Endothelial cell of umbilical vein (primary cell): ENCODE measurements around the gene ITGB8. TPM values are rescaled to one million over a fixed set of nuclear protein-coding genes. Genes with fewer than 3 reads are reported as not detected.

ENCODE experiments used
- BruUV-seq: library from RNA; stranded (reverse); fragments of 400-500 nt; replicated peaks from 2 replicates; lab custom pipeline; 2021; lab: Mats Ljungman, UMichigan
- CTCF ChIA-PET: fragments of 300-600, 350-600 bp; sonication (Branson Sonifier 250); formaldehyde crosslinking; loops from one replicate; lab custom pipeline; 2021; ENCODE audit warnings: antibody characterized with exemption, inconsistent platforms; lab: Charles Lee
- POLR2A ChIA-PET: fragments of 300-600, 350-600 bp; sonication (Branson Sonifier 250); formaldehyde crosslinking; loops from one replicate; lab custom pipeline; 2021; ENCODE audit warnings: antibody characterized with exemption, inconsistent platforms; lab: Charles Lee
- DNase-seq: peaks from one replicate; pipeline ENCODE4 v3.0.0-alpha.2; 2011; ENCODE audit warnings: low read depth, low spot score
- FAIRE-seq: peaks from 2 replicates; lab custom pipeline; 2011; peaks lifted over from hg19 to GRCh38; lab: Jason Lieb, UNC
- H2AFZ ChIP-seq: 2 replicates; pipeline ENCODE4 v1.6.0; 2012; ENCODE audit warnings: low read depth, low read length, control low read depth, inconsistent platforms
- H3K27ac ChIP-seq: 2 replicates; pipeline ENCODE4 v1.5.1; 2011; ENCODE audit warnings: low read depth, mild to moderate bottlenecking, control low read depth, low read length, moderate library complexity; ENCODE audit not compliant: insufficient read depth
- H3K27me3 ChIP-seq, 2 experiments: 2 replicates each; pipeline versions ENCODE4 v1.6.0 to v1.6.1; 2011; ENCODE audit warnings: low read length in 2 of 2, mixed read lengths in 1 of 2; ENCODE audit not compliant: control insufficient read depth in 2 of 2, insufficient read depth in 2 of 2
- H3K36me3 ChIP-seq, 2 experiments: 2 replicates in 1 of 2; 3 replicates in 1 of 2; pipeline ENCODE4 v1.5.1; 2011; ENCODE audit warnings: low read length in 2 of 2, mild to moderate bottlenecking in 1 of 2, moderate library complexity in 1 of 2; ENCODE audit not compliant: control insufficient read depth in 2 of 2, insufficient read depth in 2 of 2; ENCODE audit errors: extremely low read depth in 1 of 2
- H3K4me1 ChIP-seq: 3 replicates; pipeline ENCODE4 v1.5.1; 2011; ENCODE audit warnings: mild to moderate bottlenecking, low read length; ENCODE audit not compliant: control insufficient read depth, insufficient read depth; ENCODE audit errors: extremely low read depth
- H3K4me2 ChIP-seq: 2 replicates; pipeline ENCODE4 v1.6.1; 2011; ENCODE audit warnings: low read length, control low read depth, mixed read lengths; ENCODE audit not compliant: insufficient read depth
- H3K4me3 ChIP-seq, 3 experiments: fragments of 200-600 bp in 1 of 3; sonication (generic), shearing (Covaris generic) in 1 of 3; replicated peaks in 1 of 3; 2 replicates each; pipeline ENCODE4 v1.5.1; 2011 to 2016; ENCODE audit warnings: control low read depth in 3 of 3, low read length in 3 of 3, mild to moderate bottlenecking in 2 of 3, inconsistent platforms in 1 of 3, low read depth in 1 of 3, moderate library complexity in 1 of 3; ENCODE audit not compliant: insufficient read depth in 1 of 3
- H3K79me2 ChIP-seq: 2 replicates; pipeline ENCODE4 v1.6.0; 2012; ENCODE audit warnings: low read length, inconsistent platforms; ENCODE audit not compliant: control insufficient read depth, insufficient read depth
- H3K9ac ChIP-seq: replicated peaks from 2 replicates; pipeline ENCODE3; 2011; ENCODE audit warnings: low read length, control low read depth; ENCODE audit not compliant: insufficient read depth; ENCODE audit errors: extremely low read depth
- H3K9me1 ChIP-seq: replicated peaks from 3 replicates; pipeline ENCODE4 v1.6.0; 2011; ENCODE audit warnings: mild to moderate bottlenecking, low read length; ENCODE audit not compliant: control insufficient read depth, insufficient read depth; ENCODE audit errors: extremely low read depth
- H3K9me3 ChIP-seq: replicated peaks from 2 replicates; pipeline ENCODE4 v1.5.1; 2012; ENCODE audit warnings: low read length, inconsistent platforms; ENCODE audit not compliant: control insufficient read depth, insufficient read depth
- H4K20me1 ChIP-seq: replicated peaks from 2 replicates; pipeline ENCODE3; 2011; ENCODE audit warnings: mild to moderate bottlenecking, low read length; ENCODE audit not compliant: control insufficient read depth, insufficient read depth; ENCODE audit errors: extremely low read depth
- EZH2 ChIP-seq: IDR thresholded peaks from 2 replicates; pipeline ENCODE4 v1.6.1; 2012; ENCODE audit warnings: borderline replicate concordance, low read depth, mild to moderate bottlenecking, moderate library complexity, low read length, inconsistent platforms; ENCODE audit not compliant: severe bottlenecking
- FOS ChIP-seq: IDR thresholded peaks from 2 replicates; pipeline ENCODE4 v1.6.1; 2011; ENCODE audit warnings: mild to moderate bottlenecking, low read length, moderate library complexity, borderline replicate concordance; ENCODE audit not compliant: insufficient read depth
- GATA2 ChIP-seq: IDR thresholded peaks from 2 replicates; pipeline ENCODE4 v1.7.0; 2011; ENCODE audit warnings: low read depth, mild to moderate bottlenecking, moderate library complexity, mixed read lengths, low read length; ENCODE audit not compliant: insufficient read length, insufficient read depth
- JUN ChIP-seq: IDR thresholded peaks from 2 replicates; pipeline ENCODE4 v1.6.1; 2011; ENCODE audit warnings: borderline replicate concordance, low read depth; ENCODE audit not compliant: insufficient read length, insufficient read depth
- MYC ChIP-seq: IDR thresholded peaks from one replicate; pipeline ENCODE4 v1.6.1; 2011; ENCODE audit warnings: mild to moderate bottlenecking, low read depth, low read length
- POLR2A ChIP-seq: IDR thresholded peaks from 2 replicates; pipeline ENCODE4 v1.6.1; 2012; ENCODE audit warnings: low read depth, mild to moderate bottlenecking, control low read depth, low read length
- POLR2AphosphoS5 ChIP-seq: IDR thresholded peaks from 2 replicates; pipeline ENCODE4 v1.6.1; 2012; ENCODE audit warnings: low read depth, mild to moderate bottlenecking, control low read depth, low read length, moderate library complexity; ENCODE audit not compliant: insufficient read depth
- dilution Hi-C: fragments of 300-500 bp; cut with MboI; formaldehyde crosslinking; loops from one replicate; pipeline ENCODE4 v1.15.0; 2019; ENCODE audit warnings: low sequenced_read_pairs; ENCODE audit not compliant: extremely low pct_ligation_motif_present
- intact Hi-C: fragments of 100-400 bp; cut with micrococcal nuclease; formaldehyde crosslinking; loops from one replicate; pipeline ENCODE4 v1.10.0; 2022
- polyA plus RNA-seq, 4 experiments: library from polyadenylated mRNA; depleted of rRNA in 3 of 4; stranded (reverse) in 3 of 4; unstranded in 1 of 4; fragments of >200 nt; gene quantifications; 2 replicates each; pipeline versions ENCODE4 v1.2.1 to v1.2.3, GENCODE V29; 2011 to 2012; ENCODE audit warnings: missing spikeins in 1 of 4
- total RNA-seq: library from RNA; stranded (reverse); gene quantifications from 2 replicates; pipeline ENCODE4 v1.2.3, GENCODE V29; 2021
- TF ChIP-seq, protein P1 (sequence below): IDR thresholded peaks from 2 replicates; pipeline ENCODE4 v1.6.1; 2011; ENCODE audit not compliant: insufficient read depth, insufficient read length
- TF ChIP-seq, protein P2 (sequence below), 2 donors: IDR thresholded peaks; 1 replicate in 1 of 2; 2 replicates in 1 of 2; pipeline ENCODE4 v1.5.1; 2011; ENCODE audit warnings: low read length in 2 of 2, mild to moderate bottlenecking in 2 of 2, moderate library complexity in 2 of 2, control low read depth in 1 of 2, inconsistent platforms in 1 of 2, low read depth in 1 of 2; ENCODE audit not compliant: insufficient read depth in 1 of 2; ENCODE audit errors: extremely low read depth in 1 of 2

The ITGB8 gene
- total and polyA plus RNA-seq, 2 donors (not counting 3 experiments of a cell fraction or from before 2014, with no cell fraction given): 2.9 to 8.2 TPM

DNA sequence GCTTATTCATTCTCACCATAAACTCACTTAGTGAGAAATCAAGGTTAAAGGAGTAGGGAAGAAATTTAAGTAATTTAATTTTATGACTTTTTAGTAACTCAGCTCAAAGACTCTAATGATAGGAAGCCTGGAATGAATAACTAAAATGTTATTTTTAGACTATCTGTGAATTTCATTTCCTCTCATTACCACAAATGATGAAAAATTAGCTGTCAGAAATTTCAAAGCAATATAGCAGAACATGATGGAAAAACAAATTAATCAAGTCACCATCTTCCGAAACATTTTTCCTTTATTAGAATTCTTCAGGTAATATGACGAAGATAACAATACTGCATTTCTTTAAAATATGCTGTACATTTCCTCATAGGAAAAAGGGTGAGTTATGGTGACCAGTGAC is 2.7 kb upstream of the ITGB8 start:
- Histone ChIP-seq H3K4me2 (no peak overlapping the region), H3K27ac (no peak overlapping the region), H3K27me3 (no peaks in the 10 kb centered on the region), H4K20me1 (no peaks in the 10 kb centered on the region), H3K4me3 (no peak overlapping the region), H3K9me3 (no peaks in the 10 kb centered on the region), H2AFZ (no peak overlapping the region), H3K9me1 (no peaks in the 10 kb centered on the region), H3K79me2 (no peaks in the 10 kb centered on the region), H3K4me1 (peaks cover 14% of the 10 kb centered on the region), H3K9ac (no peak overlapping the region), H3K36me3 (no peaks in the 10 kb centered on the region)
- FAIRE-seq (no peak), DNase-seq (no peak)
- ChIA-PET CTCF (interaction anchor here (0.7 to 2.8 kb wide), 7 partner anchors 22 to 580 kb away, joined by 3 to 25 read pairs (median 4); no protein-coding TSS in a partner anchor), POLR2A (no interaction called here)
- BruUV-seq: no TSS peak
- intact Hi-C loops: loop anchor here (2.0 to 5.0 kb wide), 2 partner anchors 75 to 346 kb away; no protein-coding TSS in a partner anchor
- TF ChIP-seq EZH2: no peak
- TF ChIP-seq POLR2AphosphoS5: no peak
- TF ChIP-seq FOS: no peak
- no peak for TF ChIP-seq JUN
- TF ChIP-seq, protein P1, sequence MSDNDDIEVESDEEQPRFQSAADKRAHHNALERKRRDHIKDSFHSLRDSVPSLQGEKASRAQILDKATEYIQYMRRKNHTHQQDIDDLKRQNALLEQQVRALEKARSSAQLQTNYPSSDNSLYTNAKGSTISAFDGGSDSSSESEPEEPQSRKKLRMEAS: no peak
- no peak for TF ChIP-seq MYC
- TF ChIP-seq, protein P2, sequence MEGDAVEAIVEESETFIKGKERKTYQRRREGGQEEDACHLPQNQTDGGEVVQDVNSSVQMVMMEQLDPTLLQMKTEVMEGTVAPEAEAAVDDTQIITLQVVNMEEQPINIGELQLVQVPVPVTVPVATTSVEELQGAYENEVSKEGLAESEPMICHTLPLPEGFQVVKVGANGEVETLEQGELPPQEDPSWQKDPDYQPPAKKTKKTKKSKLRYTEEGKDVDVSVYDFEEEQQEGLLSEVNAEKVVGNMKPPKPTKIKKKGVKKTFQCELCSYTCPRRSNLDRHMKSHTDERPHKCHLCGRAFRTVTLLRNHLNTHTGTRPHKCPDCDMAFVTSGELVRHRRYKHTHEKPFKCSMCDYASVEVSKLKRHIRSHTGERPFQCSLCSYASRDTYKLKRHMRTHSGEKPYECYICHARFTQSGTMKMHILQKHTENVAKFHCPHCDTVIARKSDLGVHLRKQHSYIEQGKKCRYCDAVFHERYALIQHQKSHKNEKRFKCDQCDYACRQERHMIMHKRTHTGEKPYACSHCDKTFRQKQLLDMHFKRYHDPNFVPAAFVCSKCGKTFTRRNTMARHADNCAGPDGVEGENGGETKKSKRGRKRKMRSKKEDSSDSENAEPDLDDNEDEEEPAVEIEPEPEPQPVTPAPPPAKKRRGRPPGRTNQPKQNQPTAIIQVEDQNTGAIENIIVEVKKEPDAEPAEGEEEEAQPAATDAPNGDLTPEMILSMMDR (IDR thresholded peaks at IDR 0.05; ENCODE audit: extremely low read depth in 1 of 2, insufficient read depth in 1 of 2, low read depth in 1 of 2, low read length in 2 of 2): no peak
- TF ChIP-seq GATA2: no peak
- no peak for TF ChIP-seq POLR2A
- dilution Hi-C loops: no loop called here
